ENCODE data around the gene MBOAT2.

DNA sequence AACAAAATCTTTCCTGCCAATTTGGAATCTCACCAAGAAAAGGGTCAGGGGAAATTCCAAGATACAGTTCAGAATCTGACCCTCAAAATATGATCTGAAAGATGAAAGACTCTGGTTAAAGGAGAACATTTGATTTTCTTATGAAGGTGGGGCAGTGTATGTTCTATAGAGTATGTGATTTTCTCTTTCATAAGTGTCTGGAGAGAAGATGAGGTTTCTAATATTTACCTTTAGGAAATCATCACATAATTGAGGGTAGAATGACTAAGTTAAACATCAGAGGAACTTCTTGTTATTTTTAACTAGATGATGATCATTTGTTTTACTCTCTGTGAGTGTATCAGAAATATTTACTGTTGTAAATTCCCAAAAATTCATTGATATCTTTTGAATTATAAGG is 27.8 kb upstream of the MBOAT2 start:
- no peak for TF ChIP-seq CTCF (conservative IDR thresholded peaks at IDR 0.05; ENCODE audit: low read depth, low read length)
- no peak for TF ChIP-seq EZH2phosphoT487 (IDR thresholded peaks at IDR 0.05; ENCODE audit: borderline replicate concordance, low read length)
- no peak for TF ChIP-seq EZH2 (IDR thresholded peaks at IDR 0.05; ENCODE audit: low read length, unreplicated experiment)
